Endometrium (tissue), 2 donors: Measurements from ENCODE around the gene MCTP1.

Source experiments
- FAIRE-seq: peaks from 2 replicates; lab custom pipeline; 2012; peaks lifted over from hg19 to GRCh38; lab: Jason Lieb, UNC
- donor health status: control.
- donor health status: control.

The MCTP1 gene

GRCh38 chr5:94810877-94811276, 474.0 kb downstream of the MCTP1 start:
- no peak for FAIRE-seq

DNA sequence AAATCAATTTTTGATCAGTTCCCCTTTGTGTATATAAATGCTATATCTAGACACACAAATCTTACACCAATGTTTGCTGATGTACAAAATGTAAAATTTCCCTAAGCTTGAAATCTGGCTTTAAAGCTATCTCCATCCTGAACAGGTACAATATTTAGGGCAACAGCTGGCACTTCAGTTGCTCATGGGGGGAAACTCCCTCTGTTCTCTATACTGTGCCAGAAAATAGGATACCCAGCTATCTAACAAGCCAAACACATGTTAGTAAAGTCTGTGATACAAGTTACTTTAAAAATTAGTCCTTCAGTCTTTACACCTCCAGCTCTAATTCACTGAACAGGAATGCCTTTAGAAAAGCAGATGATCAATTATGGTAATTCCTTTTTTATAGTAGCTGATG, 474.6 kb downstream of the MCTP1 start:
- no peak for FAIRE-seq

- FAIRE-seq = no peak
These were observed 476.4 kb downstream of the MCTP1 start for GRCh38 chr5:94808497-94808896.

- FAIRE-seq = no peak
These were observed 476.9 kb downstream of the MCTP1 start for GRCh38 chr5:94807985-94808384.

GRCh38 chr5:94802450-94802849, 482.4 kb downstream of the MCTP1 start:
- no peak for FAIRE-seq

DNA sequence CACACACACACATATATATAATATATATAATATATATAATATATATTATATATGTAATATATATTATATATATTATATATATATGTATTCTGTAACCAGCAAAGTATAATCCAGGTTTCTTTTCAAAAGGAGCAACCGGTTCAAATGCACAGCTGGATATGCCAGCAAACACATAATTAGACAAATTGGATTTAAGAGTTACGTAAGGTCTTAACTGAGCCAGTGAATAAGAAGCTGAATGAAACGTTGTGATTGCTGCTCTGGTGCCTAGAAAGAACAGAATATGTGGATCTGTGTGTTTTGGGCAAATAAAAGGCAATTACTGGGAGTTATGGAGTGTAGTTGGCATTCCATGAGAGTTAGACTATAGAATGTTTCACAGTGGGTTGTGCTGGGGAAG, 488.3 kb downstream of the MCTP1 start:
- peak; percentile 80 for FAIRE-seq

GRCh38 chr5:94793816-94794198, 491.1 kb downstream of the MCTP1 start:
- no peak for FAIRE-seq

DNA sequence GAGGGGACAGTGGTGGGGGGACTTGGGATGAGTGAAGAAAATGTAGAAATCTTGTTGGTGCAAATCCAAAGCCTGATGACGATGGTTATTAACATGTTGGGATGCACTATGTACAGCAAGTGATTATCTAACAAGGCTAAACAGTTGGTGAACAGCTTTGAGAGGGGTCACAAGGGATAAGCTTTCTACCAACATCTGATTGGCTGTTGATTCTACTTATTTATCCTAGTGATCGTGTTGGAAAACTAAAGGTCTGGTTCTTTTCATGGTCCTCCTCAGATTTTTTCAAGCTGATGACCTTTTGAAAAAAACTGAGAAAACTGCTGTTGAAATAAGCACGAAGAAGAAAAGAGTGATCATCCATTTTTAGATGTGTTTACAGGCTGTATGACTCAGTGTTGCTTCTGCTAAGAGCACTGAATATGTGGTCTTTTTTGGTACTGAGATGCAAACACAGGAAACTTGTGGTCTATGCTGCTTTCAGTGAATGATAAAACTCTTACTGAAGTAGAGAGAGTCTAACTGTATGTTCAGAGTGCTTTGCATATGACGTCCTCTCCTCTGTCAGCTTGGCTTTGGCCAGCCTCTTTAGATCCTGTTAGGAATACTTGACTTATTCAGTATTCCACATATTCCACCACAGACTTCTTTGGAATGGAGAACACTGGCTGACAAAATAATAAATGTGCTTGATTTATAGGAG, 491.6 kb downstream of the MCTP1 start:
- FAIRE-seq = no peak

DNA sequence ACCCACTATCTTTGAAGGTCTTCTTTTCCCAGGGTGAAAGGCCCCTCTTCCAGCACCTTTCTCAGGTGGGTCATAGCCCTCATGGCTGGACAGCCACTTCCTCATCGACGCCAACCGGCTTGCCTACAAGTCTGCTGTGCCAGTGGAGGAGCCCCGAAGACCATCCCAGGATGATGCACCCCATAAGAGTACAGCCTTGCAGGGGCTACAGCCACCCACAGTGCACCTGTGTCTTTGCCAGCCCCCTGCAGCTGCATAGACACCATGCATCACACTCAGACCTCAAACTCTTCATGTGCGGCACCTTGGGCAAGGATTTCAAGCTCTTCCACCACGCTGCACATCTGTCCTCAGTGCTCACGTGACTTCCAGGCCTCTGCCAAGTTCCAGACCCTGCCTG, 493.1 kb downstream of the MCTP1 start:
- FAIRE-seq = no peak

- FAIRE-seq = no peak
These were observed 496.4 kb downstream of the MCTP1 start for GRCh38 chr5:94788527-94788926.

- FAIRE-seq = peak; percentile 65
These were observed 500.1 kb downstream of the MCTP1 start for GRCh38 chr5:94784536-94785505.

DNA sequence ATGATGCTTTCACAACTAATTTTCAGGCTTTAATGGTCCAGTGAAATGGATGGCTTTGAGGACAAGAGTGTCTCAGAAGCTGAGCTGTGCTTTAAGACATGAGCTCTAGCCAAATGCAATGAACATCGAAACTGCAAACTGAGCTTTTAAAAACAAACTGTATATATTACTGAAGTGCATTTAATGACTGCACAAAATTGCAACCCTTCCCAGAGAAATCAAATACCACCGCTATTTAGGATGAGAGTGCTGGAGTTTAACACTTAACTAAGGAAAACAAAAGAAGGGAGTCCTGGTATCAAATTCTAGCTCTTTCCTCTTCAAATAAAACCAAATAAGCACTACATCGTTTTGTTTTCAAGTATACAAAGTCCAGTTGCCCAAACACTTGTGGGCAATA, 502.5 kb downstream of the MCTP1 start:
- FAIRE-seq = no peak

- FAIRE-seq = no peak
These were observed 505.2 kb downstream of the MCTP1 start for GRCh38 chr5:94779684-94780083.

DNA sequence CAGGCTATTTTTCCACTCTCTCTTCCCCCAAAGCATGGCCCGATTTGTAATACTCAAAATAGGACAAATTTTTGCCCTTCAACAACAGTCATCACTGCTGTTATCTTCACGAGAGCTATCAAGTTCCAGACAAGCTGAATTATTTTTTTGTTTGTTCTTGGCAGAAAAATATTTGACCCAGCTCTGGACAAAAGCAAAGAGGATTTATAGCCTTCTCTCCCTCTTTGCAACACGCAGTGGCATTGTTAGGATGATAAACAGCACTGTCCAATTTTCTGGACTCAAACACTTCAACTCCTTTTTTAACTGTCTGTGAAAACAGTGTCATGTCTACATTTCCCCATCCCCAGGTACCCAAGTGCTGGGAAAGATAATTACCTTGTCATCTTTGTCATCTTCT, 506.2 kb downstream of the MCTP1 start:
- FAIRE-seq = no peak

GRCh38 chr5:94778299-94778698, 506.6 kb downstream of the MCTP1 start:
- no peak for FAIRE-seq

- no peak for FAIRE-seq
These were observed 507.6 kb downstream of the MCTP1 start for GRCh38 chr5:94777056-94777880.

- FAIRE-seq = no peak
These were observed 508.7 kb downstream of the MCTP1 start for GRCh38 chr5:94776167-94776566.

DNA sequence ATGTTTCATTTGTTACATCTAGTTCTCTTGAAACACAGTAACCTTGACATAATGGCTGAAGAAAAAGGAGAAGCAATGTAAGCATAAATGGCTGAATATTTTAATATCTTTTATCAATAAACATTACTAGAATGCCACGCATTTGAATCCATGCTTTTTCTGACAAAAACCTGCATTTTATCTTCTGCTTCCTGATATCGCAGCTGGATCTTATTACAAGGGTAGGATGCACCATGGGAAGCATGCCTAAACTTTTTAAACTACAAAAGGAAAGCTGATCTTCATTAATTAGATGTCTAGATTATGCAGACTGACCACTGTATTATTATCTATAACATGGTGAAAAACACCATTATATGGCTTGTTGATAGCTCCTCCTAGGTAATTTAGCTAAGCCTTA, 509.8 kb downstream of the MCTP1 start:
- FAIRE-seq = no peak

GRCh38 chr5:94771742-94772141, 513.2 kb downstream of the MCTP1 start:
- no peak for FAIRE-seq

- FAIRE-seq = no peak
These were observed 514.9 kb downstream of the MCTP1 start for GRCh38 chr5:94769996-94770395.

DNA sequence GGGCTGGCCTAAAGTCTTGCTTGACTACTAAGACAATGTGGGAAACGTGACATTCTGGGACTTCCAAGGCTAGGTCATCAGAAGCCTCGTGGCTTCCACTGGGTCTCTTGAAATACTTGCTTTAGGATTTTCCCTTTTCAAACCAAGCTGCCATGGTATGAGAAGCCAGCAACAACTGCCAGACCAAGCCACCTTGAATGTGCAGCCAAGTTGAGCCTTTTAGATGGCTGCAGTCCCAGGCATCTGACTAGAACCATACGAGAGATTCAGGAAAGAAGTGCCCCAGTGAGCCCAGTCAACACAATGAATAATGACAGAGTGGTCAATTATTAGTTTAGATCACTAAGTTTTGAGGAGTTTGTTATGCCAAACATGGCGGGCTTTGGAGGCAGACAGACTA, 523.1 kb downstream of the MCTP1 start:
- FAIRE-seq = no peak

DNA sequence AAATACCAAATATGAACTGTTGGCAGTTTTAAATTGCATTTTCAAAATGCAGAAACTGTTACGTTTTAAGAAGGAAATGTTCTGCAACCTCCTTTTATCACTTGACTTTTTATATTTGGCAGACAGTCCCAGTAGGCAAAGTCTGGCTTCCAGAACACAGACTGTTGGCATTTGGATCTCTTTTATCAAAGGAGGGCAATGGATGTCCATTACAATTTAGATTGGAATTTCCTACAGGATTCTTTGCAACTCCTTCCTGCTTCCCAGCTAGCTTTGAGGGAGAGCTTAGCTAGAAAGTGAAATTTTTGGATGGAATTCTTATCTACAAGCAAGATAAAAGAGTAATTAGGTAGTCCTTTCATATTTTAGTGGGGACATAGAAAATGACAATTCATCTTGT, 523.8 kb downstream of the MCTP1 start:
- FAIRE-seq = no peak

- FAIRE-seq = no peak
These were observed 524.9 kb downstream of the MCTP1 start for GRCh38 chr5:94759961-94760360.
